H9 (cell line): ENCODE results near the gene LAMA3. TPM values are rescaled to one million over a fixed set of nuclear protein-coding genes. Genes with fewer than 3 reads are reported as not detected.

Experiments used
- DNase-seq: peaks from one replicate; pipeline ENCODE4 v3.0.0-alpha.2; 2017
- H2AFZ ChIP-seq: one replicate; pipeline ENCODE4 v1.6.1; 2013; ENCODE audit warnings: mild to moderate bottlenecking, low read length, control low read depth, moderate library complexity
- H2AK5ac ChIP-seq: 2 replicates; pipeline ENCODE4 v1.6.1; 2013; ENCODE audit warnings: low read length, control low read depth, mixed read lengths; ENCODE audit not compliant: insufficient read length
- H2BK120ac ChIP-seq: one replicate; pipeline ENCODE4 v1.6.1; 2013; ENCODE audit warnings: low read depth, mild to moderate bottlenecking, low read length, control low read depth, inconsistent platforms; ENCODE audit not compliant: poor library complexity, severe bottlenecking
- H2BK12ac ChIP-seq: 2 replicates; pipeline ENCODE4 v1.6.1; 2013; ENCODE audit warnings: low read length, control low read depth, mixed read lengths, low read depth; ENCODE audit not compliant: insufficient read length
- H2BK15ac ChIP-seq: 2 replicates; pipeline ENCODE4 v1.6.1; 2013; ENCODE audit warnings: low read depth, low read length, control low read depth
- H2BK20ac ChIP-seq: one replicate; pipeline ENCODE4 v1.6.1; 2013; ENCODE audit warnings: low read depth, mild to moderate bottlenecking, low read length, control low read depth, inconsistent platforms; ENCODE audit not compliant: poor library complexity, severe bottlenecking
- H2BK5ac ChIP-seq: 2 replicates; pipeline ENCODE4 v1.6.1; 2013; ENCODE audit warnings: low read length, control low read depth, mixed read lengths; ENCODE audit not compliant: insufficient read length
- H3K14ac ChIP-seq: 2 replicates; pipeline ENCODE4 v1.6.1; 2013; ENCODE audit warnings: low read length, control low read depth; ENCODE audit not compliant: insufficient read depth
- H3K18ac ChIP-seq: 2 replicates; pipeline ENCODE4 v1.6.1; 2013; ENCODE audit warnings: low read depth, mild to moderate bottlenecking, mixed read lengths, low read length, control low read depth; ENCODE audit not compliant: insufficient read length
- H3K23ac ChIP-seq: 2 replicates; pipeline ENCODE4 v1.6.1; 2013; ENCODE audit warnings: low read length, control low read depth, mixed read lengths, low read depth; ENCODE audit not compliant: insufficient read length
- H3K23me2 ChIP-seq: 2 replicates; pipeline ENCODE4 v1.6.1; 2013; ENCODE audit warnings: low read depth, mild to moderate bottlenecking, mixed read lengths, low read length, control low read depth; ENCODE audit not compliant: insufficient read length, poor library complexity, severe bottlenecking
- H3K27ac ChIP-seq: 2 replicates; pipeline ENCODE4 v1.5.1; 2013; ENCODE audit warnings: low read length, control low read depth, mixed read lengths, low read depth; ENCODE audit not compliant: insufficient read length
- H3K27me3 ChIP-seq: 2 replicates; pipeline ENCODE4 v1.6.1; 2013; ENCODE audit warnings: low read length, control low read depth, inconsistent platforms; ENCODE audit not compliant: insufficient read depth
- H3K4ac ChIP-seq: 2 replicates; pipeline ENCODE4 v1.6.1; 2013; ENCODE audit warnings: low read depth, mild to moderate bottlenecking, control low read depth, inconsistent platforms, low read length, moderate library complexity
- H3K4me1 ChIP-seq: 2 replicates; pipeline ENCODE4 v1.6.1; 2013; ENCODE audit warnings: low read length, control low read depth, inconsistent platforms; ENCODE audit not compliant: insufficient read depth
- H3K4me2 ChIP-seq: 2 replicates; pipeline ENCODE4 v1.6.1; 2013; ENCODE audit warnings: low read length, control low read depth, mixed read lengths; ENCODE audit not compliant: insufficient read length, insufficient read depth
- H3K56ac ChIP-seq: 2 replicates; pipeline ENCODE4 v1.6.1; 2013; ENCODE audit warnings: low read depth, mild to moderate bottlenecking, mixed read lengths, low read length, control low read depth; ENCODE audit not compliant: insufficient read length
- H3K79me1 ChIP-seq: 2 replicates; pipeline ENCODE4 v1.6.1; 2013; ENCODE audit warnings: low read depth, mild to moderate bottlenecking, moderate library complexity, low read length, control low read depth, inconsistent platforms; ENCODE audit not compliant: insufficient read depth, poor library complexity, severe bottlenecking
- H3K79me2 ChIP-seq: 2 replicates; pipeline ENCODE4 v1.6.1; 2013; ENCODE audit warnings: low read length, control low read depth, inconsistent platforms; ENCODE audit not compliant: insufficient read depth
- H3K9ac ChIP-seq: 2 replicates; pipeline ENCODE4 v1.6.1; 2013; ENCODE audit warnings: low read length, control low read depth, mixed read lengths; ENCODE audit not compliant: insufficient read length; ENCODE audit errors: extremely low read depth
- H3K9me3 ChIP-seq: one replicate; pipeline ENCODE4 v1.6.1; 2013; ENCODE audit warnings: low read depth, low read length, inconsistent platforms; ENCODE audit not compliant: control insufficient read depth
- H3T11ph ChIP-seq: one replicate; pipeline ENCODE4 v1.6.1; 2013; ENCODE audit warnings: mild to moderate bottlenecking, low read length, control low read depth, inconsistent platforms
- H4K20me1 ChIP-seq: one replicate; pipeline ENCODE4 v1.6.1; 2013; ENCODE audit not compliant: control insufficient read depth, insufficient read length, insufficient read depth
- H4K5ac ChIP-seq: 2 replicates; pipeline ENCODE4 v1.6.1; 2013; ENCODE audit warnings: low read depth, mild to moderate bottlenecking, mixed read lengths, low read length, control low read depth; ENCODE audit not compliant: insufficient read length
- H4K8ac ChIP-seq: replicated peaks from 2 replicates; pipeline ENCODE4 v1.6.1; 2013; ENCODE audit warnings: low read length, control low read depth, mixed read lengths, low read depth; ENCODE audit not compliant: insufficient read length
- H4K91ac ChIP-seq: 2 replicates; pipeline ENCODE4 v1.6.1; 2013; ENCODE audit warnings: low read depth, mild to moderate bottlenecking, moderate library complexity, mixed read lengths, low read length, control low read depth; ENCODE audit not compliant: insufficient read length
- H3K27ac Mint-ChIP-seq, 3 experiments: 2 replicates in 2 of 3; 3 replicates in 1 of 3; pipeline ENCODE4 v1.8.0; 2020 to 2021; ENCODE audit warnings: mixed read lengths in 3 of 3, mild to moderate bottlenecking in 1 of 3, moderate library complexity in 1 of 3
- H3K27me3 Mint-ChIP-seq: 2 replicates; pipeline ENCODE4 v1.8.0; 2021; ENCODE audit warnings: low read depth, mild to moderate bottlenecking, moderate library complexity, mixed read lengths
- H3K36me3 Mint-ChIP-seq, 3 experiments: 2 replicates in 2 of 3; 3 replicates in 1 of 3; pipeline ENCODE4 v1.8.0; 2020 to 2021; ENCODE audit warnings: low read depth in 3 of 3, mixed read lengths in 3 of 3; ENCODE audit not compliant: insufficient read depth in 1 of 3
- H3K4me1 Mint-ChIP-seq, 2 experiments: 2 replicates each; pipeline ENCODE4 v1.8.0; 2020; ENCODE audit warnings: mixed read lengths in 2 of 2
- H3K4me3 Mint-ChIP-seq, 2 experiments: 2 replicates in 1 of 2; 3 replicates in 1 of 2; pipeline ENCODE4 v1.8.0; 2020 to 2021; ENCODE audit warnings: mild to moderate bottlenecking in 2 of 2, mixed read lengths in 2 of 2, moderate library complexity in 1 of 2
- H3K9me3 Mint-ChIP-seq, 2 experiments: 2 replicates in 1 of 2; 3 replicates in 1 of 2; pipeline ENCODE4 v1.8.0; 2020; ENCODE audit warnings: mild to moderate bottlenecking in 2 of 2, mixed read lengths in 2 of 2, moderate library complexity in 1 of 2
- CTCF ChIP-seq: fragments of 200-600 bp; sonication (generic); conservative IDR thresholded peaks from 3 replicates; pipeline ENCODE4 v1.8.0; 2021; ENCODE audit warnings: antibody characterized with exemption, mild to moderate bottlenecking
- WGBS: extraction: QIAGEN DNeasy Blood & Tissue Kit; methylation state at CpG from one replicate; pipeline ENCODE4 v1.1.7; 2013; ENCODE audit warnings: missing lambda C conversion rate, low lambda C conversion rate, mixed read lengths; ENCODE audit not compliant: insufficient read length; ENCODE audit errors: extremely low coverage; 5-methylcytosine and 5-hydroxymethylcytosine counted together
- total RNA-seq: library from RNA; stranded (reverse); gene quantifications from 2 replicates; pipeline ENCODE4 v1.2.1, GENCODE V29; 2021

Gene LAMA3
- total RNA-seq, 1 experiment from 2014 or later = 0.33 TPM

DNA sequence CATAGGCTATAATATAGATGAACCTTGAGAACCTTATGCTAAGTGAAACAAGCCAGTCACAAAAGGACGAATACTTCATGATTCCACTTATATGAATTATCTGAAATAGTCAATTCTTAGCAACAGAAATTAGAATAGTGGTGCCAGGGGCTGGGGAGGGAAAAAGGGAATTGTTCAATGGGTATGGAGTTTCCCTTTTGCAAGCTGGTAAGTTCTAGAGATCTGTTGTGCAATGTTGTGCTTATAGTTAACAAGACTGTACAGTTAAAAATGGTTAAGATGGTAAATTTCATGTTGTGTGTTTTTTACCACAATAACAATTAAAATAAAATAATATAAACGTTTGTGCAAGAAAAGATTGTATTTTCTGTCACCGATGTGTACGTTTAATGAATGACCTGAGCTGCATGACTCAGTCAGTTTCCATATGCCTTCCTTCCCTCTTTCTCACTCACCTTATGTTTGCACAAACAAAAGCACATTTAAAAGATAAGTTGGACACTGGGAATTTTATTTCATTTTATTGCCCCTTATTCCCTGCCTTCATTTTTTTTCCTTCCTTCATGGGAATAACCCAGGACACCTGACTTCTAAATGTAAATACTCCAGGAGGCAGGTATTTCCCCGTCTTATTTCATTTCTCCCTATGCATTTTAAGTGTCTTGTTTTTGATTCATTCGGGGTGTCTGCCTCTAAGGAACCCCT, 181.6 kb downstream of the LAMA3 start:
- H4K20me1 ChIP-seq = no peaks in the 10 kb centered on the region
- H3K27me3 ChIP-seq = no peaks in the 10 kb centered on the region
- no peak overlapping the region for H3K4me3 Mint-ChIP-seq
- H3K79me1 ChIP-seq = no peaks in the 10 kb centered on the region
- WGBS = no CpG with 5 or more reads among the region's 6 CpGs
- H3K56ac ChIP-seq = no peak overlapping the region
- H2BK20ac ChIP-seq = no peak overlapping the region
- H4K91ac ChIP-seq = no peak overlapping the region
- H2AK5ac ChIP-seq = no peak overlapping the region
- no peak overlapping the region for H2AFZ ChIP-seq
- no peak overlapping the region for H3K23ac ChIP-seq
- H2BK5ac ChIP-seq = no peak overlapping the region
- DNase-seq = no peak
- no peak overlapping the region for H4K5ac ChIP-seq
- H3K9me3 ChIP-seq = no peaks in the 10 kb centered on the region
- no peak overlapping the region for H3K9ac ChIP-seq
- no peak overlapping the region for H4K8ac ChIP-seq
- no peaks in the 10 kb centered on the region for H3K4me1 ChIP-seq
- H3K14ac ChIP-seq = no peak overlapping the region
- no peaks in the 10 kb centered on the region for H3K9me3 Mint-ChIP-seq
- no peak overlapping the region for H2BK15ac ChIP-seq
- H3T11ph ChIP-seq = no peak overlapping the region
- no peak overlapping the region for H3K4ac ChIP-seq
- no peak overlapping the region for H3K18ac ChIP-seq
- no peak overlapping the region for H2BK120ac ChIP-seq
- no peaks in the 10 kb centered on the region for H3K79me2 ChIP-seq
- no peak overlapping the region for H3K4me2 ChIP-seq
- H3K27ac Mint-ChIP-seq = peak overlapping the region in 1 of 3 experiments; percentile 84; a peak in 2 of 7 replicates
- H3K27ac ChIP-seq = no peak overlapping the region
- H3K27me3 Mint-ChIP-seq = peaks cover 2% of the 10 kb centered on the region
- H2BK12ac ChIP-seq = no peak overlapping the region
- no peak for TF ChIP-seq CTCF
- no peaks in the 10 kb centered on the region for H3K36me3 Mint-ChIP-seq
- peaks cover 9 to 14% of the 10 kb centered on the region in 2 experiments for H3K4me1 Mint-ChIP-seq
- H3K23me2 ChIP-seq = no peaks in the 10 kb centered on the region
